Measurements from ENCODE around the gene GPR150.

The GPR150 gene

GRCh38 chr5:95595289-95595931 is 24.5 kb upstream of the GPR150 start:
- TF ChIP-seq CTCF (IDR thresholded peaks at IDR 0.05; ENCODE audit: low read depth, low read length, missing control alignments) = no peak
- no peak for DNase-seq (ENCODE audit: extremely low read depth, low read depth)
- H3K4me3 ChIP-seq (replicated peaks; ENCODE audit: low read depth, low read length) = no peak overlapping the region

DNA sequence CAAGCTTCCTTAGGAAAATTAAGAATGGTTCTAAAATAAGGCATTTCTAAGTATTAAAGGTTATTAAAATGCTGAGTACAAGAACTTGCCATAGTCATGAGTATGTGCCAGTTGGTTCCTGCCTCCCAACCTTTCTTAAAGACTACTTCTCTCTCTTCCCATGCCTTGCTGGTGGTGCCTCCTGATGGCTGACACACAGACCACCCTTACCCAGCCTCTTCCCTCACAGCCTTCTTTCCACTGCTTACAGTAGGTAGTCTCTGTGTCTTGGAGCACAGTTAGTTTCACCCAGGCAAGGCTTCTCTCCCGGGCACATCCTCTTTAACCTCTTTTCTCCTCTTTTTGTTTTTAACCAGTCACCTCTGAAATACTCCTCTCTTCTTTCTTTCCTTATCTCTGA is 20.6 kb upstream of the GPR150 start:
- TF ChIP-seq CTCF (IDR thresholded peaks at IDR 0.05; ENCODE audit: low read depth, low read length, missing control alignments) = no peak
- no peak for DNase-seq (ENCODE audit: extremely low read depth, low read depth)
- H3K4me3 ChIP-seq (replicated peaks; ENCODE audit: low read depth, low read length) = no peak overlapping the region

DNA sequence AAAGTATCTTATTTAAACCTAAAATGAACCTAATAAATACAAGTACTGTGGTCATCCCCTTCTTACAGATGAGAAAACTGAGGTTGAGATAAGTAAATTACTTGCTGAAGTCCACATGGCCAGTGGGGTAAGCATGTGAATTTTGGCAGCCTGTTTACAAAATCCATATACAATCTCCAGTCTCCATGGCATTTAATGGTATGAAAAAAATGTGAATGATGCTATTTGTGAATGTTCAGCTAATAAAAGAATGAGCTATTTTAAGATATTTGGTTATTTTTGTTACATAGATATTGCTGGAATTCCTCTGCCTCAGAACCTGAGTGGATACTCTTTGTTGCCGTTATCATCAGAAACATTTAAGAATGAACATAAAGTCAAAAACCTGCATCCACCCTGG is 19.3 kb upstream of the GPR150 start:
- TF ChIP-seq CTCF (IDR thresholded peaks at IDR 0.05; ENCODE audit: low read depth, low read length, missing control alignments) = no peak
- no peak overlapping the region for H3K4me3 ChIP-seq (replicated peaks; ENCODE audit: low read depth, low read length)
- no peak for DNase-seq (ENCODE audit: extremely low read depth, low read depth)

DNA sequence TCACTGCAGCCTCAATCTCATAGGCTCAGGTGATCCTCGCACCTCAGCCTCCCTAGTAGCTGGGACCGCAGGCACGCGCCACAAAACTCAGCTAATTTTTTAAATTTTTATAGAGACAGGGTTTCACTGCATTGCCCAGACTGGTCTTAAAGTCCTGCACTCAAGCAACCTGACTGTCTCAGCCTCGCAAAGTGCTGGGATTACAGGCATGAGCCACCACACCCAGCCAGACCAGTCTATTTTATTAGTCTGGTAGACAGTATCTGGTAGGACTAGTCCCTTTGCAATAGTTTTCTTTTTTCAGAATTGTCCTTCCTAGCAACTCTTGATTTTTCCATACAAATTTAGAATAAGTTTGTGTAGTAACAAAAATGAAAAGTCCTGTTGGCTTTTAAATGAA is 14.1 kb upstream of the GPR150 start:
- H3K4me3 ChIP-seq (replicated peaks; ENCODE audit: low read depth, low read length) = no peak overlapping the region
- DNase-seq (ENCODE audit: extremely low read depth, low read depth) = no peak
- no peak for TF ChIP-seq CTCF (IDR thresholded peaks at IDR 0.05; ENCODE audit: low read depth, low read length, missing control alignments)

DNA sequence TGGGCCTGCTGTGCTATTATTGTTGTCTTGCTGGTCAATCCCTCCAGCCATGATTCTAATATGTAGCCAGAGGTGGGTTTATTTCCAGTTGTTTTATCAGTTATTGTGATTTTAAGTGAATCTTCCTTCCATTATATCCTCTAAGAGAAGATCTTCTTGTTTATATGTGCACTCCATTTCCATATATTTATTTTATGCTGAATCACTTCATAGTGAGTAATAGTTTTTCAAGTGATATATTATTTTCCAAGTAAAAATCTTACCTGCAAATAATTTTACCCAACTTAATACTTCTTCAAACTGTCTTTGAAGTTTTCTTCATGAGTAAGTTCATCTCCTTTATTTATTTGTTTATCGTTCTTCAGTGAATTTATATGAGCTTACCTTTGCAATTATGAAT is 13.5 kb upstream of the GPR150 start:
- H3K4me3 ChIP-seq (replicated peaks; ENCODE audit: low read depth, low read length) = no peak overlapping the region
- no peak for TF ChIP-seq CTCF (IDR thresholded peaks at IDR 0.05; ENCODE audit: low read depth, low read length, missing control alignments)
- DNase-seq (ENCODE audit: extremely low read depth, low read depth) = no peak

GRCh38 chr5:95609711-95610110 is 10.2 kb upstream of the GPR150 start:
- DNase-seq (ENCODE audit: extremely low read depth, low read depth) = no peak
- H3K4me3 ChIP-seq (replicated peaks; ENCODE audit: low read depth, low read length) = no peak overlapping the region
- no peak for TF ChIP-seq CTCF (IDR thresholded peaks at IDR 0.05; ENCODE audit: low read depth, low read length, missing control alignments)

DNA sequence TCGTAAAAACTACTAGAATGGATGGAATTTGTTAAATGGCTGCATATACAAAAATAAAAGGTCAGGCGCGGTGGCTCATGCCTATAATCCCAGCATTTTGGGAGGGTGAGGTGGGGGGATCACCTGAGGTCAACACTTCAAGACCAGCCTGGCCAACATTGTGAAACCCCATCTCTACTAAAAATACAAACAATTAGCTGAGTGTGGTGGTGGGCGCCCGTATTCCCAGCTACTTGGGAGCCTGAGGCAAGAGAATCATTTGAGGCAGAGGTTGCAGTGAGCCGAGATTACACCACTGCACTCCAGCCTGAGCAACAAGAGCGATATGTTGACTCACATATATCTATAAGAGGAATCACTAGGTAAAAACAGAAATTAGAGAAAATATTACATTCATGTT is 9.3 kb upstream of the GPR150 start:
- TF ChIP-seq CTCF (IDR thresholded peaks at IDR 0.05; ENCODE audit: low read depth, low read length, missing control alignments) = no peak
- no peak overlapping the region for H3K4me3 ChIP-seq (replicated peaks; ENCODE audit: low read depth, low read length)
- DNase-seq (ENCODE audit: extremely low read depth, low read depth) = no peak
